K562 (cell line): ENCODE results near the gene PLCL1. TPM values are rescaled to one million over a fixed set of nuclear protein-coding genes. Genes with fewer than 3 reads are reported as not detected.
A peak's percentile ranks its signal among the peaks of the same experiment; 100 is the strongest.

Source experiments
- ATAC-seq: fragments of 200-7000 bp; cut with Tn5 transposase; 3 replicates; pipeline ENCODE4 v1.9.1; 2020; ENCODE audit warnings: moderate library complexity
- BruUV-seq: library from RNA; stranded (reverse); fragments of 400-500 nt; replicated peaks from 2 replicates; lab custom pipeline; 2021; lab: Mats Ljungman, UMichigan
- CTCF ChIA-PET: fragments of 300-600 bp; formaldehyde crosslinking; extraction: SDS; loops from one replicate; lab custom pipeline; 2021; ENCODE audit warnings: low intra/inter-chr PET ratio; lab: Yijun Ruan, JAX
- POLR2A ChIA-PET: fragments of 300-600, 350-650 bp; sonication (Branson Sonifier 250); formaldehyde crosslinking; extraction: SDS; loops from one replicate; lab custom pipeline; 2021; ENCODE audit warnings: antibody characterized with exemption, inconsistent platforms; lab: Yijun Ruan, JAX
- DNase-seq, 4 experiments: peaks; one replicate each; pipeline versions ENCODE4 v3.0.0 to v3.0.0-alpha.2; 2011 to 2018; ENCODE audit warnings: low spot score in 3 of 4, mixed read lengths in 3 of 4; ENCODE audit errors: extremely low read depth in 1 of 4
- FAIRE-seq: peaks from 2 replicates; lab custom pipeline; 2011; peaks lifted over from hg19 to GRCh38; lab: Jason Lieb, UNC
- H2AFZ ChIP-seq: 2 replicates; pipeline ENCODE4 v1.6.0; 2011; ENCODE audit warnings: low read depth, low read length, control low read depth, inconsistent platforms
- H3K27ac ChIP-seq: fragments of 200-600 bp; 3 replicates; pipeline ENCODE4 v1.8.0; 2011; ENCODE audit warnings: low read depth, mild to moderate bottlenecking, control low read depth, inconsistent platforms, low read length, moderate library complexity, mixed read lengths; ENCODE audit errors: extremely low read depth
- H3K27me3 ChIP-seq, 2 experiments: fragments of 300-600 bp in 1 of 2; 2 replicates in 1 of 2; 3 replicates in 1 of 2; pipeline versions ENCODE4 v1.6.0 to v1.8.0; 2011; ENCODE audit warnings: inconsistent platforms in 2 of 2, low read length in 2 of 2, mild to moderate bottlenecking in 1 of 2, mixed read lengths in 1 of 2, moderate library complexity in 1 of 2; ENCODE audit not compliant: control insufficient read depth in 2 of 2, insufficient read depth in 2 of 2
- H3K36me3 ChIP-seq: fragments of 300-600 bp; 3 replicates; pipeline ENCODE4 v1.8.0; 2011; ENCODE audit warnings: mild to moderate bottlenecking, low read length, inconsistent platforms; ENCODE audit not compliant: control insufficient read depth, insufficient read depth
- H3K4me1 ChIP-seq, 2 experiments: fragments of 200-600 bp in 1 of 2; replicated peaks in 1 of 2; 2 replicates in 1 of 2; 3 replicates in 1 of 2; pipeline versions ENCODE4 v1.5.1 to v1.8.0; 2011; ENCODE audit warnings: inconsistent platforms in 2 of 2, low read length in 2 of 2, mild to moderate bottlenecking in 1 of 2, mixed read lengths in 1 of 2, moderate library complexity in 1 of 2; ENCODE audit not compliant: control insufficient read depth in 2 of 2, insufficient read depth in 2 of 2
- H3K4me2 ChIP-seq: 2 replicates; pipeline ENCODE4 v1.6.1; 2011; ENCODE audit warnings: low read length, control low read depth, inconsistent platforms, mixed read lengths; ENCODE audit not compliant: insufficient read depth
- H3K4me3 ChIP-seq: fragments of 200-600 bp; sonication (generic), shearing (Covaris generic); 2 replicates; pipeline ENCODE4 v1.5.1; 2016; ENCODE audit warnings: control low read depth, inconsistent platforms
- H3K79me2 ChIP-seq: fragments of 200-600 bp; 3 replicates; pipeline ENCODE4 v1.8.0; 2011; ENCODE audit warnings: low read length, inconsistent platforms; ENCODE audit not compliant: control insufficient read depth, insufficient read depth
- H3K9ac ChIP-seq, 2 experiments: 2 replicates each; pipeline versions ENCODE4 v1.6.0 to v1.6.1; 2011; ENCODE audit warnings: low read depth in 2 of 2, low read length in 2 of 2, control low read depth in 1 of 2, inconsistent platforms in 1 of 2, mild to moderate bottlenecking in 1 of 2, mixed read lengths in 1 of 2; ENCODE audit not compliant: insufficient read depth in 1 of 2
- H3K9me1 ChIP-seq: one replicate; pipeline ENCODE4 v1.6.0; 2011; ENCODE audit warnings: inconsistent platforms, mild to moderate bottlenecking, low read length, moderate library complexity; ENCODE audit not compliant: control insufficient read depth, insufficient read depth
- H3K9me3 ChIP-seq: replicated peaks from 2 replicates; pipeline ENCODE4 v1.5.1; 2011; ENCODE audit warnings: low read depth, low read length, inconsistent platforms; ENCODE audit not compliant: control insufficient read depth, insufficient read depth
- H4K20me1 ChIP-seq: replicated peaks from 2 replicates; pipeline ENCODE4 v1.6.1; 2011; ENCODE audit warnings: low read length, inconsistent platforms, mixed read lengths; ENCODE audit not compliant: control insufficient read depth, insufficient read depth
- CBFA2T2 ChIP-seq: fragments of 450-650 bp; conservative IDR thresholded peaks from 2 replicates; pipeline ENCODE4 v1.6.1; 2017; ENCODE audit warnings: mild to moderate bottlenecking
- CHD1 ChIP-seq: fragments of 200-600 bp; sonication (generic); IDR thresholded peaks from one replicate; pipeline ENCODE4 v1.6.1; 2012; ENCODE audit warnings: mild to moderate bottlenecking, moderate library complexity, low read length, inconsistent platforms
- ETS2 ChIP-seq: IDR thresholded peaks from 2 replicates; pipeline ENCODE4 v1.6.1; 2016; ENCODE audit warnings: borderline replicate concordance, missing genetic modification characterization, mild to moderate bottlenecking, moderate library complexity, missing compliant biosample characterization; ENCODE audit not compliant: poor library complexity, severe bottlenecking
- FUS ChIP-seq: fragments of 200-400 bp; formaldehyde crosslinking; optimal IDR thresholded peaks from 2 replicates; pipeline ENCODE3; 2017; ENCODE audit warnings: low read depth, low read length
- HDAC8 ChIP-seq: fragments of 450-650 bp; IDR thresholded peaks from 2 replicates; pipeline ENCODE4 v1.6.1; 2016; ENCODE audit warnings: mild to moderate bottlenecking, missing genetic modification characterization, moderate library complexity, missing compliant biosample characterization
- ILK ChIP-seq: fragments of 450-650 bp; IDR thresholded peaks from 2 replicates; pipeline ENCODE4 v1.6.1; 2016; ENCODE audit warnings: missing genetic modification characterization, low read depth, mild to moderate bottlenecking, missing compliant biosample characterization, moderate library complexity, borderline replicate concordance
- IRF2 ChIP-seq: sonication (generic); formaldehyde crosslinking; IDR thresholded peaks from 2 replicates; pipeline ENCODE4 v1.8.1; 2022; ENCODE audit warnings: mild to moderate bottlenecking, missing genetic modification reagents
- LCOR ChIP-seq: sonication (generic); formaldehyde crosslinking; IDR thresholded peaks from 2 replicates; pipeline ENCODE4 v1.8.0; 2022; ENCODE audit warnings: mild to moderate bottlenecking, missing genetic modification reagents
- NBN ChIP-seq: fragments of 450-650 bp; IDR thresholded peaks from 2 replicates; pipeline ENCODE4 v1.6.1; 2016; ENCODE audit warnings: low read depth, mild to moderate bottlenecking
- NELFE ChIP-seq: IDR thresholded peaks from 2 replicates; pipeline ENCODE4 v1.6.1; 2011; ENCODE audit warnings: mild to moderate bottlenecking; ENCODE audit not compliant: insufficient read depth, insufficient read length
- PML ChIP-seq: IDR thresholded peaks from 2 replicates; pipeline ENCODE4 v1.6.1; 2012; ENCODE audit warnings: low read length, inconsistent platforms
- POLR3A ChIP-seq: IDR thresholded peaks from 2 replicates; pipeline ENCODE4 v1.6.1; 2011; ENCODE audit warnings: borderline replicate concordance, mild to moderate bottlenecking, moderate library complexity; ENCODE audit not compliant: insufficient read length, insufficient read depth; ENCODE audit errors: extremely low read depth
- RFX1 ChIP-seq: fragments of 450-650 bp; IDR thresholded peaks from 2 replicates; pipeline ENCODE4 v1.6.1; 2016; ENCODE audit warnings: mild to moderate bottlenecking, moderate library complexity
- SRSF3 ChIP-seq: fragments of 200-400 bp; formaldehyde crosslinking; IDR thresholded peaks from 2 replicates; pipeline ENCODE4 v1.6.1; 2016; ENCODE audit warnings: mild to moderate bottlenecking, low read length, moderate library complexity; ENCODE audit not compliant: insufficient read depth
- SRSF7 ChIP-seq: fragments of 200-400 bp; formaldehyde crosslinking; optimal IDR thresholded peaks from 2 replicates; pipeline ENCODE3; 2017; ENCODE audit warnings: mild to moderate bottlenecking, low read depth, low read length
- U2AF2 ChIP-seq: fragments of 200-400 bp; formaldehyde crosslinking; optimal IDR thresholded peaks from 2 replicates; pipeline ENCODE3; 2017; ENCODE audit warnings: low read depth, mild to moderate bottlenecking, low read length
- ZNF134 ChIP-seq: fragments of 250-450 bp; sonication (Bioruptor Pico); conservative IDR thresholded peaks from 2 replicates; pipeline ENCODE4 v1.4.0; 2020
- ZNF695 ChIP-seq: fragments of 450-650 bp; formaldehyde crosslinking; IDR thresholded peaks from 2 replicates; pipeline ENCODE4 v1.4.0; 2020; ENCODE audit warnings: mild to moderate bottlenecking, moderate library complexity
- ZSCAN32 ChIP-seq: fragments of 450-650 bp; formaldehyde crosslinking; IDR thresholded peaks from 2 replicates; pipeline ENCODE4 v1.4.0; 2020; ENCODE audit warnings: mild to moderate bottlenecking, moderate library complexity
- WGBS: fragments of 100-300 bp; shearing (Covaris generic); methylation state at CpG from one replicate; pipeline ENCODE4 v1.1.6; 2016; ENCODE audit warnings: low coverage, mixed read lengths; ENCODE audit not compliant: insufficient coverage; ENCODE audit errors: missing lambda C conversion rate; 5-methylcytosine and 5-hydroxymethylcytosine counted together
- in situ Hi-C: fragments of 300-500 bp; cut with MboI; formaldehyde crosslinking; loops from 4 replicates; pipeline ENCODE4 v1.15.0; 2018; ENCODE audit warnings: inconsistent platforms, mixed read lengths
- intact Hi-C: fragments of 100-400 bp; cut with micrococcal nuclease; formaldehyde crosslinking; loops from 2 replicates; pipeline ENCODE4 v1.14.2; 2022
- polyA plus RNA-seq, 8 experiments: library from polyadenylated mRNA; depleted of rRNA in 4 of 8; stranded (reverse) in 5 of 8; unstranded in 3 of 8; fragments of >200 nt; fragmentation: Nextera tagmentation in 2 of 8; fragmentation: Illumina TruSeq in 1 of 8; extraction: Ambion mirVana in 2 of 8; extraction: Trizol in 1 of 8; gene quantifications; 2 replicates each; pipeline versions ENCODE4 v1.2.1 to v1.2.3, GENCODE V29; 2011 to 2014; ENCODE audit warnings: inconsistent platforms in 1 of 8, missing spikeins in 1 of 8
- total RNA-seq, 7 experiments: library from RNA; depleted of rRNA in 6 of 7; stranded (reverse); fragments of >200 nt in 6 of 7; fragmentation: Illumina TruSeq in 2 of 7; extraction: Trizol in 2 of 7; gene quantifications; 2 replicates each; pipeline versions ENCODE4 v1.2.1 to v1.2.3, GENCODE V29; 2011 to 2021; ENCODE audit warnings: low replicate concordance in 1 of 7
- TF ChIP-seq, protein P1 (sequence below), 2 experiments: fragments of 450-650 bp in 1 of 2; sonication (generic) in 1 of 2; formaldehyde crosslinking; conservative IDR thresholded peaks; 2 replicates each; pipeline versions ENCODE4 v1.4.0 to v1.8.1; 2020 to 2022; ENCODE audit warnings: mild to moderate bottlenecking in 1 of 2, missing genetic modification reagents in 1 of 2
- TF ChIP-seq, protein P2 (sequence below): fragments of 450-650 bp; formaldehyde crosslinking; IDR thresholded peaks from 2 replicates; pipeline ENCODE4 v1.4.0; 2020; ENCODE audit warnings: mild to moderate bottlenecking, mixed read lengths
- TF ChIP-seq, protein P3 (sequence below): fragments of 450-650 bp; formaldehyde crosslinking; IDR thresholded peaks from 2 replicates; pipeline ENCODE4 v1.4.0; 2020; ENCODE audit warnings: mild to moderate bottlenecking

Gene PLCL1
- total and polyA plus RNA-seq, 9 of the 15 experiments (the other 6 are each of a cell fraction or from before 2014, with no cell fraction given) = 2.0 to 17.7 (median 8.6) TPM

DNA sequence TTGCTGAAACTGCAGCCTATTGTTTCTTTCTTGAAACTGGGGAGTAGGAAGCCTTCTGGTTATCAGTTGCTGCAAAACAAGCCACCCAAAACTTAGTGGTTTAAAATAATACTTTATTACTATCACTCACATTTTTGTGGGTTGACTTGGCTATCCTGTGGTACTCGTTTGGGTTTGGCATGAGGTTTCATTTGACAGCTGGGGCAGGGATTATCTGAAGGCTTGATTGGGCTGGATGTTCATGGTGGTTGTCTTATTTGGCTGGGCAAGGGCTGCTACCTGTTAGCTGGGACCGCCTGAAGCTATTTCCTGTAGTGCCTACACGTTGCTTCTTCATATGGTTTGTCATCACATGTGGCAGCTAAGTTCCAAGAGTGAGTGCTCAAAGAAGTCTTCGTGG, 122.3 kb downstream of the PLCL1 start:
- ChIA-PET POLR2A (interaction anchor here (0.6 kb wide), 1 partner anchor 383 kb away, joined by 3 read pairs; no protein-coding TSS in a partner anchor), CTCF (no interaction called here)
- peaks cover 64% of the 10 kb centered on the region for H3K79me2 ChIP-seq
- H2AFZ ChIP-seq = peak overlapping the region; percentile 18; the same call in 1 of the 2 replicates
- H4K20me1 ChIP-seq = no peaks in the 10 kb centered on the region
- in situ Hi-C loops (no loop called here), intact Hi-C loops (loop anchor here (5.0 kb wide), 2 partner anchors 71 to 126 kb away; no protein-coding TSS in a partner anchor)
- H3K9ac ChIP-seq = no peak overlapping the region
- DNase-seq = peak in 1 of 4 experiments; percentile 40
- peak overlapping the region; percentile 88 for H3K27ac ChIP-seq
- no TSS peak for BruUV-seq
- no peaks in the 10 kb centered on the region for H3K9me1 ChIP-seq
- H3K36me3 ChIP-seq = no peaks in the 10 kb centered on the region; the same call in 2 of the 3 replicates
- FAIRE-seq = no peak
- ATAC-seq = no peak
- peaks cover 4 to 63% of the 10 kb centered on the region in 2 experiments for H3K4me1 ChIP-seq
- H3K9me3 ChIP-seq = no peaks in the 10 kb centered on the region
- no peak overlapping the region for H3K4me3 ChIP-seq
- H3K4me2 ChIP-seq = no peak overlapping the region
- 15% methylated on average over 4 of the region's 4 CpGs for WGBS
- no peaks in the 10 kb centered on the region for H3K27me3 ChIP-seq
- no peak for TF ChIP-seq PML
- no peak for TF ChIP-seq CHD1
- TF ChIP-seq, protein P1, sequence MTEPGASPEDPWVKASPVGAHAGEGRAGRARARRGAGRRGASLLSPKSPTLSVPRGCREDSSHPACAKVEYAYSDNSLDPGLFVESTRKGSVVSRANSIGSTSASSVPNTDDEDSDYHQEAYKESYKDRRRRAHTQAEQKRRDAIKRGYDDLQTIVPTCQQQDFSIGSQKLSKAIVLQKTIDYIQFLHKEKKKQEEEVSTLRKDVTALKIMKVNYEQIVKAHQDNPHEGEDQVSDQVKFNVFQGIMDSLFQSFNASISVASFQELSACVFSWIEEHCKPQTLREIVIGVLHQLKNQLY (CRISPR knock-in tag; conservative IDR thresholded peaks at IDR 0.05) = no peak
- TF ChIP-seq, protein P2, sequence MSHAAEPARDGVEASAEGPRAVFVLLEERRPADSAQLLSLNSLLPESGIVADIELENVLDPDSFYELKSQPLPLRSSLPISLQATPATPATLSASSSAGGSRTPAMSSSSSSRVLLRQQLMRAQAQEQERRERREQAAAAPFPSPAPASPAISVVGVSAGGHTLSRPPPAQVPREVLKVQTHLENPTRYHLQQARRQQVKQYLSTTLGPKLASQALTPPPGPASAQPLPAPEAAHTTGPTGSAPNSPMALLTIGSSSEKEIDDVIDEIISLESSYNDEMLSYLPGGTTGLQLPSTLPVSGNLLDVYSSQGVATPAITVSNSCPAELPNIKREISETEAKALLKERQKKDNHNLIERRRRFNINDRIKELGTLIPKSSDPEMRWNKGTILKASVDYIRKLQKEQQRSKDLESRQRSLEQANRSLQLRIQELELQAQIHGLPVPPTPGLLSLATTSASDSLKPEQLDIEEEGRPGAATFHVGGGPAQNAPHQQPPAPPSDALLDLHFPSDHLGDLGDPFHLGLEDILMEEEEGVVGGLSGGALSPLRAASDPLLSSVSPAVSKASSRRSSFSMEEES = no peak
- no peak for TF ChIP-seq ILK (tag)
- TF ChIP-seq HDAC8 (tag) = no peak
- 0 out of 2 replicates have a peak, but pooled peaks have one; percentile 45 for TF ChIP-seq LCOR (CRISPR knock-in tag)
- TF ChIP-seq, protein P3, sequence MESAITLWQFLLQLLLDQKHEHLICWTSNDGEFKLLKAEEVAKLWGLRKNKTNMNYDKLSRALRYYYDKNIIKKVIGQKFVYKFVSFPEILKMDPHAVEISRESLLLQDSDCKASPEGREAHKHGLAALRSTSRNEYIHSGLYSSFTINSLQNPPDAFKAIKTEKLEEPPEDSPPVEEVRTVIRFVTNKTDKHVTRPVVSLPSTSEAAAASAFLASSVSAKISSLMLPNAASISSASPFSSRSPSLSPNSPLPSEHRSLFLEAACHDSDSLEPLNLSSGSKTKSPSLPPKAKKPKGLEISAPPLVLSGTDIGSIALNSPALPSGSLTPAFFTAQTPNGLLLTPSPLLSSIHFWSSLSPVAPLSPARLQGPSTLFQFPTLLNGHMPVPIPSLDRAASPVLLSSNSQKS (CRISPR knock-in tag) = no peak
- TF ChIP-seq ZNF695 (CRISPR knock-in tag) = no peak
- no peak for TF ChIP-seq ETS2 (tag)
- no peak for TF ChIP-seq POLR3A
- TF ChIP-seq NBN = no peak
- no peak for TF ChIP-seq SRSF7
- no peak for TF ChIP-seq FUS
- TF ChIP-seq IRF2 (CRISPR knock-in tag) = no peak
- TF ChIP-seq U2AF2 = no peak
- TF ChIP-seq SRSF3 = no peak
- no peak; the same call in 1 of the 2 replicates for TF ChIP-seq CBFA2T2
- no peak for TF ChIP-seq RFX1
- peak; percentile 7; the same call in 1 of the 2 replicates for TF ChIP-seq ZSCAN32 (CRISPR knock-in tag)
- no peak for TF ChIP-seq NELFE
- TF ChIP-seq ZNF134 (CRISPR knock-in tag) = no peak
